Loucy (cell line): ENCODE results near the gene MKRN2.

Experiments used
- CTCF ChIP-seq: fragments of 200-600 bp; sonication (generic); conservative IDR thresholded peaks from 2 replicates; pipeline ENCODE4 v1.5.1; 2014; ENCODE audit warnings: mild to moderate bottlenecking, antibody characterized with exemption, low read length
- EZH2phosphoT487 ChIP-seq: fragments of 200-600 bp; IDR thresholded peaks from 2 replicates; pipeline ENCODE4 v1.6.1; 2018; ENCODE audit warnings: antibody characterized with exemption, mild to moderate bottlenecking, moderate library complexity, borderline replicate concordance

- TF ChIP-seq CTCF (no peak; the same call in 1 of the 2 replicates), EZH2phosphoT487 (no peak)
Measured at GRCh38 chr3:12541625-12542024, 15.3 kb upstream of the MKRN2 start.
